HG02678 (cell line): Measurements from ENCODE around the gene DIAPH2.

ENCODE experiments used
- ATAC-seq: cut with Tn5 transposase; IDR thresholded peaks from one replicate; pipeline ENCODE4 v1.9.1; 2021; ENCODE audit warnings: mild to moderate bottlenecking, moderate library complexity; ENCODE audit not compliant: unreplicated experiment

The DIAPH2 gene

GRCh38 chrX:97268182-97268680 lies 583.6 kb downstream of the DIAPH2 start:
- ATAC-seq: no peak

GRCh38 chrX:97284531-97284930 lies 599.9 kb downstream of the DIAPH2 start:
- no peak for ATAC-seq

GRCh38 chrX:97290199-97290598 lies 605.6 kb downstream of the DIAPH2 start:
- no peak for ATAC-seq

- ATAC-seq: no peak
Measured at GRCh38 chrX:97294041-97294440, 609.4 kb downstream of the DIAPH2 start.

GRCh38 chrX:97295954-97296353 lies 611.3 kb downstream of the DIAPH2 start:
- no peak for ATAC-seq

- no peak for ATAC-seq
Measured at GRCh38 chrX:97306771-97307470, 622.3 kb downstream of the DIAPH2 start.

GRCh38 chrX:97308171-97308570 lies 623.5 kb downstream of the DIAPH2 start:
- ATAC-seq: no peak

- no peak for ATAC-seq
Measured at GRCh38 chrX:97309487-97310116, 625.0 kb downstream of the DIAPH2 start.

GRCh38 chrX:97310373-97310772 lies 625.7 kb downstream of the DIAPH2 start:
- no peak for ATAC-seq

GRCh38 chrX:97311066-97311778 lies 626.6 kb downstream of the DIAPH2 start:
- no peak for ATAC-seq

GRCh38 chrX:97314345-97314744 lies 629.7 kb downstream of the DIAPH2 start:
- no peak for ATAC-seq

- ATAC-seq: no peak
Measured at GRCh38 chrX:97315939-97316338, 631.3 kb downstream of the DIAPH2 start.

- ATAC-seq: no peak
Measured at GRCh38 chrX:97320305-97320704, 635.7 kb downstream of the DIAPH2 start.

- no peak for ATAC-seq
Measured at GRCh38 chrX:97322401-97322800, 637.8 kb downstream of the DIAPH2 start.

- ATAC-seq: peak; percentile 95
Measured at GRCh38 chrX:97326456-97326855, 641.8 kb downstream of the DIAPH2 start.

- no peak for ATAC-seq
Measured at GRCh38 chrX:97328853-97329390, 644.3 kb downstream of the DIAPH2 start.

- ATAC-seq: peak; percentile 52
Measured at GRCh38 chrX:97330151-97330550, 645.5 kb downstream of the DIAPH2 start.

- ATAC-seq: no peak
Measured at GRCh38 chrX:97332963-97333362, 648.3 kb downstream of the DIAPH2 start.

GRCh38 chrX:97334850-97335249 lies 650.2 kb downstream of the DIAPH2 start:
- ATAC-seq: no peak

GRCh38 chrX:97344724-97345123 lies 660.1 kb downstream of the DIAPH2 start:
- ATAC-seq: no peak

- ATAC-seq: no peak
Measured at GRCh38 chrX:97358941-97359340, 674.3 kb downstream of the DIAPH2 start.

- no peak for ATAC-seq
Measured at GRCh38 chrX:97363843-97364242, 679.2 kb downstream of the DIAPH2 start.
